Measurements from ENCODE around the gene SEMA4D. TPM values are rescaled to one million over a fixed set of nuclear protein-coding genes. Genes with fewer than 3 reads are reported as not detected.
"Not testable (repeated sequence)": the region's sequence is repeated elsewhere in the genome, so short reads cannot be mapped to it uniquely, and the experiment has no call there.

The SEMA4D gene
- total RNA-seq, 1 experiment from 2014 or later, result 0.37 TPM

- Histone ChIP-seq H3K4me1 (replicated peaks) (no peaks in the 10 kb centered on the region), H3K27me3 (replicated peaks) (no peaks in the 10 kb centered on the region), H3K36me3 (no peaks in the 10 kb centered on the region), H3K9me3 (replicated peaks) (no peaks in the 10 kb centered on the region), H3K27ac (no peak overlapping the region), H3K4me3 (no peak overlapping the region)
- DNase-seq (ENCODE audit: low read depth in 1 of 2, low spot score in 2 of 2), result no peak
These were observed 8.1 kb downstream of the SEMA4D start for GRCh38 chr9:89489548-89490530.

GRCh38 chr9:89488936-89489335 lies 9.0 kb downstream of the SEMA4D start:
- H3K9me3 ChIP-seq (replicated peaks), result no peaks in the 10 kb centered on the region
- H3K27ac ChIP-seq, result no peak overlapping the region
- no peaks in the 10 kb centered on the region for H3K36me3 ChIP-seq
- no peak for DNase-seq (ENCODE audit: low read depth in 1 of 2, low spot score in 2 of 2)
- no peak overlapping the region for H3K4me3 ChIP-seq
- no peaks in the 10 kb centered on the region for H3K27me3 ChIP-seq (replicated peaks)
- H3K4me1 ChIP-seq (replicated peaks), result no peaks in the 10 kb centered on the region

GRCh38 chr9:89488131-89488530 lies 9.8 kb downstream of the SEMA4D start:
- Histone ChIP-seq H3K4me3 (no peak overlapping the region), H3K27ac (no peak overlapping the region), H3K4me1 (replicated peaks) (no peaks in the 10 kb centered on the region), H3K9me3 (replicated peaks) (no peaks in the 10 kb centered on the region), H3K36me3 (no peaks in the 10 kb centered on the region), H3K27me3 (replicated peaks) (no peaks in the 10 kb centered on the region)
- no peak for DNase-seq (ENCODE audit: low read depth in 1 of 2, low spot score in 2 of 2)

GRCh38 chr9:89486681-89487080 lies 11.2 kb downstream of the SEMA4D start:
- H3K4me3 ChIP-seq, result no peak overlapping the region
- no peak for DNase-seq (ENCODE audit: low read depth in 1 of 2, low spot score in 2 of 2)
- H3K27ac ChIP-seq, result no peak overlapping the region
- H3K9me3 ChIP-seq (replicated peaks), result no peaks in the 10 kb centered on the region
- H3K4me1 ChIP-seq (replicated peaks), result no peaks in the 10 kb centered on the region
- no peaks in the 10 kb centered on the region for H3K27me3 ChIP-seq (replicated peaks)
- H3K36me3 ChIP-seq, result no peaks in the 10 kb centered on the region

- Histone ChIP-seq H3K27ac (no peak overlapping the region), H3K4me3 (no peak overlapping the region), H3K4me1 (replicated peaks) (no peaks in the 10 kb centered on the region), H3K9me3 (replicated peaks) (no peaks in the 10 kb centered on the region), H3K27me3 (replicated peaks) (no peaks in the 10 kb centered on the region), H3K36me3 (no peaks in the 10 kb centered on the region)
- no peak for DNase-seq (ENCODE audit: low read depth in 1 of 2, low spot score in 2 of 2)
These were observed 13.2 kb downstream of the SEMA4D start for GRCh38 chr9:89484475-89485404.

GRCh38 chr9:89483592-89484474 lies 14.1 kb downstream of the SEMA4D start:
- Histone ChIP-seq H3K4me3 (no peak overlapping the region), H3K9me3 (replicated peaks) (no peaks in the 10 kb centered on the region), H3K27ac (no peak overlapping the region), H3K36me3 (no peaks in the 10 kb centered on the region), H3K27me3 (replicated peaks) (no peaks in the 10 kb centered on the region), H3K4me1 (replicated peaks) (no peaks in the 10 kb centered on the region)
- no peak for DNase-seq (ENCODE audit: low read depth in 1 of 2, low spot score in 2 of 2)

GRCh38 chr9:89482901-89483361 lies 15.0 kb downstream of the SEMA4D start:
- no peaks in the 10 kb centered on the region for H3K27me3 ChIP-seq (replicated peaks)
- H3K4me1 ChIP-seq (replicated peaks), result peaks cover 5% of the 10 kb centered on the region
- no peaks in the 10 kb centered on the region for H3K9me3 ChIP-seq (replicated peaks)
- H3K36me3 ChIP-seq, result no peaks in the 10 kb centered on the region
- no peak overlapping the region for H3K27ac ChIP-seq
- no peak overlapping the region for H3K4me3 ChIP-seq
- no peak for DNase-seq (ENCODE audit: low read depth in 1 of 2, low spot score in 2 of 2)

GRCh38 chr9:89482056-89482851 lies 15.7 kb downstream of the SEMA4D start:
- no peaks in the 10 kb centered on the region for H3K9me3 ChIP-seq (replicated peaks)
- H3K27me3 ChIP-seq (replicated peaks), result no peaks in the 10 kb centered on the region
- H3K4me3 ChIP-seq, result no peak overlapping the region
- H3K4me1 ChIP-seq (replicated peaks), result peaks cover 9% of the 10 kb centered on the region
- H3K27ac ChIP-seq, result no peak overlapping the region
- H3K36me3 ChIP-seq, result no peaks in the 10 kb centered on the region
- no peak for DNase-seq (ENCODE audit: low read depth in 1 of 2, low spot score in 2 of 2)

GRCh38 chr9:89481538-89481915 lies 16.4 kb downstream of the SEMA4D start:
- DNase-seq (ENCODE audit: low read depth in 1 of 2, low spot score in 2 of 2), result no peak
- Histone ChIP-seq H3K27me3 (replicated peaks) (no peaks in the 10 kb centered on the region), H3K4me3 (no peak overlapping the region), H3K4me1 (replicated peaks) (peaks cover 12% of the 10 kb centered on the region), H3K9me3 (replicated peaks) (no peaks in the 10 kb centered on the region), H3K36me3 (no peaks in the 10 kb centered on the region), H3K27ac (no peak overlapping the region)

GRCh38 chr9:89480825-89481537 lies 16.9 kb downstream of the SEMA4D start:
- Histone ChIP-seq H3K9me3 (replicated peaks) (no peaks in the 10 kb centered on the region), H3K4me3 (no peak overlapping the region), H3K4me1 (replicated peaks) (peaks cover 12% of the 10 kb centered on the region), H3K36me3 (no peaks in the 10 kb centered on the region), H3K27ac (no peak overlapping the region), H3K27me3 (replicated peaks) (no peaks in the 10 kb centered on the region)
- no peak for DNase-seq (ENCODE audit: low read depth in 1 of 2, low spot score in 2 of 2)

- H3K9me3 ChIP-seq (replicated peaks); DNase-seq (ENCODE audit: low read depth in 1 of 2, low spot score in 2 of 2); H3K27me3 ChIP-seq (replicated peaks); H3K27ac ChIP-seq; H3K4me3 ChIP-seq; H3K36me3 ChIP-seq: not testable (repeated sequence)
- H3K4me1 ChIP-seq (replicated peaks), result peaks cover 12% of the 10 kb centered on the region
These were observed 17.5 kb downstream of the SEMA4D start for GRCh38 chr9:89480372-89480771.

GRCh38 chr9:89479669-89480011 lies 18.3 kb downstream of the SEMA4D start:
- H3K27me3 ChIP-seq (replicated peaks); DNase-seq (ENCODE audit: low read depth in 1 of 2, low spot score in 2 of 2); H3K36me3 ChIP-seq; H3K4me3 ChIP-seq; H3K27ac ChIP-seq; H3K9me3 ChIP-seq (replicated peaks): not testable (repeated sequence)
- H3K4me1 ChIP-seq (replicated peaks), result peaks cover 15% of the 10 kb centered on the region
